ENCODE data around the gene LCN15.

- TF ChIP-seq WT1 (tag by site-specific recombination; IDR thresholded peaks at IDR 0.05): no peak
- TF ChIP-seq SP3 (tag by site-specific recombination; IDR thresholded peaks at IDR 0.05): no peak
- no peak for TF ChIP-seq ZNF747 (tag by site-specific recombination; IDR thresholded peaks at IDR 0.05)
Measured at GRCh38 chr9:136729144-136729543, 35.2 kb downstream of the LCN15 start.

All from HEK293 (cell line).